Stomach (tissue), 9 donors: ENCODE data around the gene HMGCR. TPM values are rescaled to one million over a fixed set of nuclear protein-coding genes. Genes with fewer than 3 reads are reported as not detected.

ENCODE experiments used
- DNase-seq, 2 donors: peaks; one replicate each; pipeline versions ENCODE4 v3.0.0 to v3.0.0-alpha.2; 2013 to 2019
- H3K27ac ChIP-seq, 5 donors: fragments of 200-600 bp in 4 of 5; sonication (generic) in 4 of 5; one replicate each; pipeline ENCODE4 v1.5.1; 2013 to 2019; ENCODE audit warnings: mild to moderate bottlenecking in 1 of 5, moderate library complexity in 1 of 5
- H3K27me3 ChIP-seq, 3 donors: fragments of 200-600 bp; sonication (generic); one replicate each; pipeline ENCODE4 v1.5.1; 2017 to 2019; ENCODE audit warnings: mixed run types in 1 of 3
- H3K36me3 ChIP-seq, 4 donors: fragments of 200-600 bp; sonication (generic); 1 replicate in 3 of 4; 2 replicates in 1 of 4; pipeline ENCODE4 v1.5.1; 2016 to 2019
- H3K4me1 ChIP-seq, 4 donors: fragments of 200-600 bp; sonication (generic); one replicate each; pipeline ENCODE4 v1.5.1; 2016 to 2019
- H3K4me3 ChIP-seq, 4 donors: fragments of 200-600 bp; sonication (generic) in 3 of 4; one replicate each; pipeline ENCODE4 v1.5.1; 2016 to 2019; ENCODE audit warnings: mild to moderate bottlenecking in 1 of 4
- H3K9me3 ChIP-seq, 4 donors: fragments of 200-600 bp; sonication (generic); one replicate each; pipeline ENCODE4 v1.5.1; 2016 to 2019
- EP300 ChIP-seq: sonication (generic); formaldehyde crosslinking; IDR thresholded peaks from one replicate; pipeline ENCODE4 v1.6.1; 2017; ENCODE audit warnings: antibody characterized with exemption
- POLR2A ChIP-seq, 4 donors: fragments of 450-650 bp; IDR thresholded peaks; one replicate each; pipeline ENCODE4 v1.6.1; 2016; ENCODE audit warnings: antibody characterized with exemption in 4 of 4, control low read depth in 2 of 4, mild to moderate bottlenecking in 1 of 4, moderate library complexity in 1 of 4
- POLR2AphosphoS5 ChIP-seq, 3 donors: sonication (generic); formaldehyde crosslinking; IDR thresholded peaks; one replicate each; pipeline ENCODE4 v1.6.1; 2016; ENCODE audit warnings: antibody characterized with exemption in 3 of 3
- WGBS, 5 donors: extraction: QIAGEN DNeasy Blood & Tissue Kit in 3 of 5; methylation state at CpG; one replicate each; pipeline versions ENCODE4 v1.1.5 to v1.1.7; 2013 to 2018; 5-methylcytosine and 5-hydroxymethylcytosine counted together
- intact Hi-C: fragments of 100-400 bp; cut with DNase I; formaldehyde crosslinking; loops from one replicate; pipeline ENCODE4 v1.15.1; 2023; ENCODE audit warnings: low total_unique reads
- polyA plus RNA-seq, 3 donors: library from polyadenylated mRNA; stranded (reverse); fragments of 200-250 nt; gene quantifications; one replicate each; pipeline ENCODE4 v1.2.3, GENCODE V29; 2013
- total RNA-seq, 5 donors: library from RNA; depleted of rRNA; stranded (reverse); fragments of >200 nt; gene quantifications; one replicate each; pipeline versions ENCODE4 v1.1.0 to v1.2.3, GENCODE V29; 2014 to 2016
- TF ChIP-seq, protein P1 (sequence below), 7 experiments: fragments of 450-650 bp in 4 of 7; fragments of 200-600 bp in 3 of 7; sonication (generic) in 3 of 7; IDR thresholded peaks; one replicate each; pipeline ENCODE4 v1.5.1; 2016 to 2019; ENCODE audit warnings: antibody characterized with exemption in 7 of 7, control low read depth in 2 of 7, mild to moderate bottlenecking in 1 of 7
- donor health status: healthy with polysubstance abuse.
- donor health status: Bipolar disorder and iron deficiency.
- donor health status: healthy.

Gene HMGCR
- total and polyA plus RNA-seq, 8 donors = 6.0 to 72.5 (median 25.4) TPM

DNA sequence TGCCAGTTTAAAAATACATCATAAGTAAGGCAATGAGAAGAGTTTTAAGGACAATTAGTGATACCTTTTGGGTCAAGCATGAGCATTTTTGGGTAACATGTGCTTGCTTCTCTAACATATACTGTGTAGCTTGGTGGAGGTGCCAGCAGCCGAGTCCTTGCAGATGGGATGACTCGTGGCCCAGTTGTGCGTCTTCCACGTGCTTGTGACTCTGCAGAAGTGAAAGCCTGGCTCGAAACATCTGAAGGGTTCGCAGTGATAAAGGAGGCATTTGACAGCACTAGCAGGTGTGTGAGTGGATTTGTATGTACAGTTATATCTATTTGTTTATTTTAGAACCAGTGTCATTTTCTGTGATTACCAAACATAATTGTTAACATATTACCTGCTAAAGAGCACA lies 18.2 kb downstream of the HMGCR start:
- H3K27ac ChIP-seq = no peak overlapping the region
- WGBS, 5 donors = 88 to 98% (median 92%) methylated on average over 6 of the region's 6 CpGs
- no peaks in the 10 kb centered on the region for H3K27me3 ChIP-seq
- H3K36me3 ChIP-seq = peaks cover 75 to 100% (median 100%) of the 10 kb centered on the region in 4 donors
- peaks cover 0 to 2% (median under 1%) of the 10 kb centered on the region in 4 donors for H3K4me1 ChIP-seq
- no peaks in the 10 kb centered on the region for H3K9me3 ChIP-seq
- H3K4me3 ChIP-seq = no peak overlapping the region
- TF ChIP-seq POLR2AphosphoS5 (IDR thresholded peaks at IDR 0.05) (no peak), POLR2A (IDR thresholded peaks at IDR 0.05) (no peak), EP300 (no peak)
- TF ChIP-seq, protein P1, sequence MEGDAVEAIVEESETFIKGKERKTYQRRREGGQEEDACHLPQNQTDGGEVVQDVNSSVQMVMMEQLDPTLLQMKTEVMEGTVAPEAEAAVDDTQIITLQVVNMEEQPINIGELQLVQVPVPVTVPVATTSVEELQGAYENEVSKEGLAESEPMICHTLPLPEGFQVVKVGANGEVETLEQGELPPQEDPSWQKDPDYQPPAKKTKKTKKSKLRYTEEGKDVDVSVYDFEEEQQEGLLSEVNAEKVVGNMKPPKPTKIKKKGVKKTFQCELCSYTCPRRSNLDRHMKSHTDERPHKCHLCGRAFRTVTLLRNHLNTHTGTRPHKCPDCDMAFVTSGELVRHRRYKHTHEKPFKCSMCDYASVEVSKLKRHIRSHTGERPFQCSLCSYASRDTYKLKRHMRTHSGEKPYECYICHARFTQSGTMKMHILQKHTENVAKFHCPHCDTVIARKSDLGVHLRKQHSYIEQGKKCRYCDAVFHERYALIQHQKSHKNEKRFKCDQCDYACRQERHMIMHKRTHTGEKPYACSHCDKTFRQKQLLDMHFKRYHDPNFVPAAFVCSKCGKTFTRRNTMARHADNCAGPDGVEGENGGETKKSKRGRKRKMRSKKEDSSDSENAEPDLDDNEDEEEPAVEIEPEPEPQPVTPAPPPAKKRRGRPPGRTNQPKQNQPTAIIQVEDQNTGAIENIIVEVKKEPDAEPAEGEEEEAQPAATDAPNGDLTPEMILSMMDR (IDR thresholded peaks at IDR 0.05) = no peak
- intact Hi-C loops = no loop called here
- no peak for DNase-seq

DNA sequence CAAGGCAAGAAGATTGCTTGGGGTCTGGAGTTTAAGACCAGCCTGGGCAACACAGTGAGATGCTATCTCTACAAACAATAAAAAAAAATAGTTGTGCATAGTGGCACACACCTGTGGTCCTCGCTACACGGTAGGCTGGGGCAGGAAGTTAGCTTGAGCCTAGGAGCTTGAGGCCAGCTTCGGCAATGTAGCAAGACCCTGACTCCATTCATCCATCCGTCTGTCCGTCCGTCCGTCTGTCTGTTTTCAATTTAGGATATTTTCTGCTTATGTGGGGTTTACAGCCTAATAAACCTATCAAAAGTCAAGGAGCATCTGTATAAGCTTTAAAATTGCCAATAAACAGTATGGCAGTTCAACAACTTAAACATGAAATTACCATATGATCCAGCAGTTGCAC lies 19.7 kb downstream of the HMGCR start:
- Histone ChIP-seq H3K9me3 (no peaks in the 10 kb centered on the region), H3K36me3 (peaks cover 63 to 100% (median 95%) of the 10 kb centered on the region in 4 donors), H3K4me1 (peaks cover 0 to 15% (median 6%) of the 10 kb centered on the region in 4 donors), H3K27ac (no peak overlapping the region), H3K27me3 (no peaks in the 10 kb centered on the region), H3K4me3 (no peak overlapping the region)
- no peak for DNase-seq
- 95 to 99% (median 97%) methylated on average over 7 of the region's 7 CpGs for WGBS, 5 donors
- intact Hi-C loops = no loop called here
- no peak for TF ChIP-seq POLR2A (IDR thresholded peaks at IDR 0.05)
- no peak for TF ChIP-seq POLR2AphosphoS5 (IDR thresholded peaks at IDR 0.05)
- no peak for TF ChIP-seq EP300
- TF ChIP-seq, protein P1 (IDR thresholded peaks at IDR 0.05) = no peak

DNA sequence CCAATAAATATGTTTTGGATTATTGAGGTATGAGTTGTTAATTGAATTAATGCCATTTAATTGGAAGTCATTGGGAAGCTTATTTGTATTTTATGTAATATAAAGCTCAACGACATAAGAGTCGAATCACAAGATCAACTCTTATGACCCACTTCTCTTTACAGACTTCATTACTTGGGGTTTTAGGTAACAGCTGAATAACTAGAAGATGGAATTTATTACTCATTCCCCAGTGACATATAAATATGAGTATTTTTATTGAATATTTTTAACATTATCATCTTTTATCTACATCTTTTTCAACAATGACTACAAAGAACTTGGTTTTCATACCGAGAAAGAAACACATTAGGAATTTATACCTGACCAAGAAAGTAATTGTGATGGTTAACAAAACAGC lies 21.1 kb downstream of the HMGCR start:
- Histone ChIP-seq H3K4me3 (no peak overlapping the region), H3K4me1 (peaks cover 0 to 26% (median 9%) of the 10 kb centered on the region in 4 donors), H3K9me3 (no peaks in the 10 kb centered on the region), H3K27me3 (no peaks in the 10 kb centered on the region), H3K36me3 (peaks cover 54 to 97% (median 84%) of the 10 kb centered on the region in 4 donors), H3K27ac (no peak overlapping the region)
- WGBS, 5 donors = 92 to 95% (median 94%) methylated on average over 3 of the region's 3 CpGs
- intact Hi-C loops = no loop called here
- no peak for DNase-seq
- no peak for TF ChIP-seq POLR2AphosphoS5 (IDR thresholded peaks at IDR 0.05)
- no peak for TF ChIP-seq EP300
- TF ChIP-seq, protein P1 (IDR thresholded peaks at IDR 0.05) = no peak
- TF ChIP-seq POLR2A (IDR thresholded peaks at IDR 0.05) = no peak

DNA sequence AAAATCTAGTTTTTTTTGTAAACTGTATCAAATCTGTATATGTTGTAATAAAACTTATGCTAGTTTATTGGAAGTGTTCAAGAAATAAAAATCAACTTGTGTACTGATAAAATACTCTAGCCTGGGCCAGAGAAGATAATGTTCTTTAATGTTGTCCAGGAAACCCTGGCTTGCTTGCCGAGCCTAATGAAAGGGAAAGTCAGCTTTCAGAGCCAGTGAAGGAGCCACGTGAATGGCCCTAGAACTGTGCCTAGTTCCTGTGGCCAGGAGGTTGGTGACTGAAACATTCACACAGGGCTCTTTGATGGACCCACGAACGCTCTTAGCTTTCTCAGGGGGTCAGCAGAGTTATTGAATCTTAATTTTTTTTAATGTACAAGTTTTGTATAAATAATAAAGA lies 24.3 kb downstream of the HMGCR start:
- intact Hi-C loops = no loop called here
- 20 to 53% (median 35%) methylated on average over 4 of the region's 4 CpGs for WGBS, 5 donors
- no peak overlapping the region for H3K4me3 ChIP-seq
- peaks cover 0 to 42% (median 18%) of the 10 kb centered on the region in 4 donors for H3K4me1 ChIP-seq
- peak; percentile 46 to 48 for DNase-seq
- no peaks in the 10 kb centered on the region for H3K27me3 ChIP-seq
- peak overlapping the region in 1 of 5 donors; percentile 52 for H3K27ac ChIP-seq
- H3K36me3 ChIP-seq = peaks cover 30 to 65% (median 52%) of the 10 kb centered on the region in 4 donors
- TF ChIP-seq POLR2AphosphoS5 (IDR thresholded peaks at IDR 0.05) (peak in 1 of 3 donors; percentile 27), EP300 (no peak), POLR2A (IDR thresholded peaks at IDR 0.05) (no peak)
- TF ChIP-seq, protein P1 (IDR thresholded peaks at IDR 0.05) = no peak
- H3K9me3 ChIP-seq = no peaks in the 10 kb centered on the region
